Lung (tissue), 12 donors: ENCODE results near the gene FCN3. TPM values are rescaled to one million over a fixed set of nuclear protein-coding genes. Genes with fewer than 3 reads are reported as not detected.

Experiments
- ATAC-seq: fragments of 200-7000 bp; cut with Tn5 transposase; one replicate; pipeline ENCODE4 v1.9.1; 2020; ENCODE audit warnings: moderate number of reproducible peaks; ENCODE audit not compliant: insufficient read depth, low FRiP score
- DNase-seq, 3 donors: peaks; one replicate each; pipeline ENCODE4 v3.0.0-alpha.2; 2013 to 2017
- H3K27ac ChIP-seq, 2 donors: one replicate each; pipeline ENCODE4 v1.5.1; 2013; ENCODE audit warnings: mild to moderate bottlenecking in 2 of 2, moderate library complexity in 2 of 2, control low read depth in 1 of 2, inconsistent platforms in 1 of 2, low read depth in 1 of 2, low read length in 1 of 2
- H3K27me3 ChIP-seq, 3 donors: one replicate each; pipeline ENCODE4 v1.5.1; 2013; ENCODE audit warnings: low read length in 2 of 3; ENCODE audit not compliant: control insufficient read depth in 3 of 3, insufficient read depth in 3 of 3
- H3K36me3 ChIP-seq, 4 donors: one replicate each; pipeline ENCODE4 v1.5.1; 2013; ENCODE audit warnings: low read length in 4 of 4, mild to moderate bottlenecking in 1 of 4, moderate library complexity in 1 of 4; ENCODE audit not compliant: control insufficient read depth in 4 of 4, insufficient read depth in 4 of 4
- H3K4me1 ChIP-seq, 5 donors: one replicate each; pipeline ENCODE4 v1.5.1; 2013; ENCODE audit warnings: low read length in 5 of 5, mild to moderate bottlenecking in 2 of 5, moderate library complexity in 1 of 5; ENCODE audit not compliant: control insufficient read depth in 5 of 5, insufficient read depth in 5 of 5
- H3K4me3 ChIP-seq: one replicate; pipeline ENCODE4 v1.5.1; 2013; ENCODE audit warnings: mild to moderate bottlenecking, control low read depth, moderate library complexity
- H3K9ac ChIP-seq, 2 donors: one replicate each; pipeline ENCODE4 v1.5.1; 2013; ENCODE audit warnings: low read length in 2 of 2, control low read depth in 1 of 2; ENCODE audit not compliant: insufficient read depth in 1 of 2
- H3K9me3 ChIP-seq, 4 donors: one replicate each; pipeline ENCODE4 v1.5.1; 2013; ENCODE audit warnings: low read length in 3 of 4, mild to moderate bottlenecking in 1 of 4, moderate library complexity in 1 of 4; ENCODE audit not compliant: control insufficient read depth in 4 of 4, insufficient read depth in 3 of 4
- WGBS, 2 donors: extraction: QIAGEN DNeasy Blood & Tissue Kit; methylation state at CpG; one replicate each; pipeline ENCODE4 v1.1.7; 2013; 5-methylcytosine and 5-hydroxymethylcytosine counted together
- polyA plus RNA-seq, 2 donors: library from polyadenylated mRNA; stranded (reverse); fragments of 200-250 nt; gene quantifications; one replicate each; pipeline ENCODE4 v1.2.1, GENCODE V29; 2013
- total RNA-seq, 2 donors: library from RNA; depleted of rRNA in 1 of 2; stranded (reverse); fragments of >200 nt in 1 of 2; gene quantifications; one replicate each; pipeline ENCODE4 v1.2.1, GENCODE V29; 2014 to 2021
- TF ChIP-seq, protein P1 (sequence below): IDR thresholded peaks from 2 replicates; pipeline ENCODE4 v1.5.1; 2012; ENCODE audit warnings: mild to moderate bottlenecking; ENCODE audit errors: control extremely low read depth, extremely low read depth
- donor health status: control.
- donor health status: control.
- donor health status: Bipolar disorder and iron deficiency.
- donor health status: healthy.
- donor health status: DM: yes; HTN: yes; CAD: no.

Gene FCN3
- total and polyA plus RNA-seq, 4 donors, result 36.6 to 611 (median 470) TPM

DNA sequence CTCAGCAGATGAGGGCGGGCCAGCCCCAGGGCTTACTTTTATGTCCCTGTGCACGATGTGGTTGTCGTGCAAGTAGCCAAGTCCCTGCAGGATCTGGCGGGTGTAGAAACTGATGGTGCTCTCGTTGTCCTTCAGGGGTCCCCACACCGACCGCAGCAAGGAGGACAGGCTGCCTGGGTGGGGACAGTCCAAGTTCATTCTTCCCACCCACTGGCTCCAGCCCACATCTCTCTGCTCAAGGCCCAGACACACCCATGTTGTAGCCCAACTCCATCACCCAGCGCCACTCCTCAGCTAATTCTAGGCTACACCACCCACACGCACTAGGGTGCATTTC is 14.8 kb downstream of the FCN3 start:
- no peak for DNase-seq
- no peak overlapping the region for H3K4me3 ChIP-seq

DNA sequence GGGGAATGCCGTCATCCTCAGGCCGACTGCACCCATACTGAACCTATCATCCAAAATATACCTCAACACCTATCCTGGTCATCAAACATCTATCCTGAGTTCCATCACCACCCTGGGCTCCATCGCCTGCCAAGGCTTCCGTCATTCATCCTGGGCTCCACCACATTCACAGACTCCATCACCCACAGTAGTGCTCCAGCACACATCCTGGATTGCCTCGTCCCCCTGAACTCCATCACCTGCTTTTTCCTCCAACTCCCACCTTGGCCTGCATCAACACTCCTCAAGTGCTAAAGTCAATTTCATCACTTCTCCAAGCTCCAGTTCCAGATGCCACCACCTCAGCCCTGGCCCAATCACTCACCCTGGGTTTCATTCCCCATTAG is 15.7 kb downstream of the FCN3 start:
- Histone ChIP-seq H3K4me1 (peaks cover 0 to 4% (median 0%) of the 10 kb centered on the region in 5 donors), H3K4me3 (no peak overlapping the region), H3K27me3 (peaks cover 0 to 2% (median 0%) of the 10 kb centered on the region in 3 donors), H3K9ac (no peak overlapping the region), H3K27ac (no peak overlapping the region), H3K9me3 (no peaks in the 10 kb centered on the region), H3K36me3 (peaks cover 4 to 82% (median 5%) of the 10 kb centered on the region in 4 donors)
- WGBS, 2 donors, result 96 to 97% methylated on average over 5 of the region's 5 CpGs
- TF ChIP-seq, protein P1, sequence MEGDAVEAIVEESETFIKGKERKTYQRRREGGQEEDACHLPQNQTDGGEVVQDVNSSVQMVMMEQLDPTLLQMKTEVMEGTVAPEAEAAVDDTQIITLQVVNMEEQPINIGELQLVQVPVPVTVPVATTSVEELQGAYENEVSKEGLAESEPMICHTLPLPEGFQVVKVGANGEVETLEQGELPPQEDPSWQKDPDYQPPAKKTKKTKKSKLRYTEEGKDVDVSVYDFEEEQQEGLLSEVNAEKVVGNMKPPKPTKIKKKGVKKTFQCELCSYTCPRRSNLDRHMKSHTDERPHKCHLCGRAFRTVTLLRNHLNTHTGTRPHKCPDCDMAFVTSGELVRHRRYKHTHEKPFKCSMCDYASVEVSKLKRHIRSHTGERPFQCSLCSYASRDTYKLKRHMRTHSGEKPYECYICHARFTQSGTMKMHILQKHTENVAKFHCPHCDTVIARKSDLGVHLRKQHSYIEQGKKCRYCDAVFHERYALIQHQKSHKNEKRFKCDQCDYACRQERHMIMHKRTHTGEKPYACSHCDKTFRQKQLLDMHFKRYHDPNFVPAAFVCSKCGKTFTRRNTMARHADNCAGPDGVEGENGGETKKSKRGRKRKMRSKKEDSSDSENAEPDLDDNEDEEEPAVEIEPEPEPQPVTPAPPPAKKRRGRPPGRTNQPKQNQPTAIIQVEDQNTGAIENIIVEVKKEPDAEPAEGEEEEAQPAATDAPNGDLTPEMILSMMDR, result no peak
- ATAC-seq, result no peak
- DNase-seq, result no peak

More for the DNA sequence above, 14.8 kb downstream of the FCN3 start:
- peaks cover 0 to 9% (median 2%) of the 10 kb centered on the region in 5 donors for H3K4me1 ChIP-seq
- peaks cover 0 to 2% (median 0%) of the 10 kb centered on the region in 3 donors for H3K27me3 ChIP-seq
- no peaks in the 10 kb centered on the region for H3K9me3 ChIP-seq
- H3K27ac ChIP-seq, result no peak overlapping the region
- ATAC-seq, result no peak
- no peak overlapping the region for H3K9ac ChIP-seq
- 63 to 75% methylated on average over 9 of the region's 9 CpGs for WGBS, 2 donors
- TF ChIP-seq, protein P1, result no peak
- peaks cover 4 to 89% (median 5%) of the 10 kb centered on the region in 4 donors for H3K36me3 ChIP-seq

DNA sequence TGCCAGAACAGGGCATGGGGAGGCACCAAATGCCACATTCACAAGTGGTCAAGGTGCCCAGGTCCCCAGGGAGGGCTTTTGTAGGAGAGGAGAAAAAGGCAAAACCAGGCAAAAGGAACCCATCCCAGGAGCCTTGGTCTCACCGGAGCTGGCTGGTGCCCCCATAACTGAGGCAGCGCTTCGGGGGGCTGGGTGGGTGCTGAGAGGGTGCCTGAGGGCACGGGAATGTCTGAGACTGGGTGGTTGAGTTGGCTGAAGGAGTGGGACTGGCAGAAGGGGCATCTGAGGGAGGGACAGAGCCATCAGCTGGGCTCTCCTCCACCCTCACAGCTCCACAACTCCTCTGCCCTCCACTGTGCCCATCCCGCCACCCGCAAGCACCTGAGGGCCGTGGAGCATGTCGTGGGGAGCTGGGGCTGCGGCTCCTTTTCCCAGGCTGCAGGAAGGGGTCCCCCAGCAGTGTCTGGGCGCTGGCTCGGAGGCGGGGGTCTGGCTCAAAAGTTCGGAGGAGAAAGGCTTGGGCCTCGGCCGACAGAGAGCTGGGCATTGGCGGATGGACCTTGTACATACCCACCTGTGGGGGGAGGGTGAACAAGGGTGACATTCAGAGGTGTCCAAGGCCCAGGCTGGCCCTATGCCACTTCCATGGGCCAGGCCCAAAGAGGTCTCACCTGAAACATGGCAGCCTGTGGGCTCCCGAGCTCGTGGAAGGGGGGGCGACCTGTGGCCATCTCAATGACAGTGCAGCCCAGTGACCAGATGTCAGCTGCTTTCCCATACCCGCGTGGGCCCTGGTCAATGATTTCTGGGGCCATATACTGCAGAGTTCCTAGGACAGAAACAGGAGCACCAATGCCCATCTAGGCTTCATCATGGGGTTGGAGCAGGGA is 16.3 kb downstream of the FCN3 start:
- H3K4me3 ChIP-seq, result no peak overlapping the region
- TF ChIP-seq, protein P1, result no peak
- DNase-seq (no peak), ATAC-seq (no peak)
- no peaks in the 10 kb centered on the region for H3K9me3 ChIP-seq
- no peak overlapping the region for H3K27ac ChIP-seq
- H3K36me3 ChIP-seq, result peaks cover 4 to 81% (median 5%) of the 10 kb centered on the region in 4 donors
- peaks cover 0 to 2% (median 0%) of the 10 kb centered on the region in 3 donors for H3K27me3 ChIP-seq
- H3K4me1 ChIP-seq, result peaks cover 0 to 4% (median 0%) of the 10 kb centered on the region in 5 donors
- H3K9ac ChIP-seq, result no peak overlapping the region
- WGBS, 2 donors, result 95% methylated on average over 16 to 21 of the region's 21 CpGs
